Ovary (tissue), 3 donors: ENCODE results near the gene RMND1.

Experiments
- EP300 ChIP-seq: sonication (generic); formaldehyde crosslinking; IDR thresholded peaks from one replicate; pipeline ENCODE4 v1.6.1; 2017; ENCODE audit warnings: antibody characterized with exemption
- POLR2A ChIP-seq: fragments of 450-650 bp; IDR thresholded peaks from one replicate; pipeline ENCODE4 v1.6.1; 2017; ENCODE audit warnings: antibody characterized with exemption, mild to moderate bottlenecking, moderate library complexity
- TF ChIP-seq, protein P1 (sequence below), 3 donors: fragments of 450-650 bp in 2 of 3; fragments of 200-600 bp in 1 of 3; IDR thresholded peaks; one replicate each; pipeline versions ENCODE4 v1.5.1 to v1.8.0; 2016 to 2022; ENCODE audit warnings: antibody characterized with exemption in 3 of 3, mild to moderate bottlenecking in 1 of 3
- donor health status: DM: no; HTN: no; CAD: no.

GRCh38 chr6:151497905-151498304 lies 46.0 kb upstream of the RMND1 start:
- no peak for TF ChIP-seq POLR2A
- TF ChIP-seq, protein P1, sequence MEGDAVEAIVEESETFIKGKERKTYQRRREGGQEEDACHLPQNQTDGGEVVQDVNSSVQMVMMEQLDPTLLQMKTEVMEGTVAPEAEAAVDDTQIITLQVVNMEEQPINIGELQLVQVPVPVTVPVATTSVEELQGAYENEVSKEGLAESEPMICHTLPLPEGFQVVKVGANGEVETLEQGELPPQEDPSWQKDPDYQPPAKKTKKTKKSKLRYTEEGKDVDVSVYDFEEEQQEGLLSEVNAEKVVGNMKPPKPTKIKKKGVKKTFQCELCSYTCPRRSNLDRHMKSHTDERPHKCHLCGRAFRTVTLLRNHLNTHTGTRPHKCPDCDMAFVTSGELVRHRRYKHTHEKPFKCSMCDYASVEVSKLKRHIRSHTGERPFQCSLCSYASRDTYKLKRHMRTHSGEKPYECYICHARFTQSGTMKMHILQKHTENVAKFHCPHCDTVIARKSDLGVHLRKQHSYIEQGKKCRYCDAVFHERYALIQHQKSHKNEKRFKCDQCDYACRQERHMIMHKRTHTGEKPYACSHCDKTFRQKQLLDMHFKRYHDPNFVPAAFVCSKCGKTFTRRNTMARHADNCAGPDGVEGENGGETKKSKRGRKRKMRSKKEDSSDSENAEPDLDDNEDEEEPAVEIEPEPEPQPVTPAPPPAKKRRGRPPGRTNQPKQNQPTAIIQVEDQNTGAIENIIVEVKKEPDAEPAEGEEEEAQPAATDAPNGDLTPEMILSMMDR (IDR thresholded peaks at IDR 0.05) = no peak
- TF ChIP-seq EP300 = no peak
